HG03342 (cell line): Measurements from ENCODE around the gene C1QB.

Experiments used
- ATAC-seq: cut with Tn5 transposase; IDR thresholded peaks from one replicate; pipeline ENCODE4 v1.9.1; 2021; ENCODE audit warnings: mild to moderate bottlenecking, moderate library complexity; ENCODE audit not compliant: unreplicated experiment

Gene C1QB

GRCh38 chr1:22633697-22634463 is 19.2 kb upstream of the C1QB start:
- no peak for ATAC-seq

GRCh38 chr1:22635436-22635835 is 17.6 kb upstream of the C1QB start:
- no peak for ATAC-seq

- ATAC-seq: no peak
Observed at GRCh38 chr1:22636353-22636752, 16.7 kb upstream of the C1QB start, which contains the start of gene C1QA. TSS of gene C1QA (plus strand) at chr1:22636628. CDS start at chr1:22637617, 989 bp downstream.

- ATAC-seq: no peak
Observed at GRCh38 chr1:22636927-22637326, 16.1 kb upstream of the C1QB start.

- ATAC-seq: no peak
Observed at GRCh38 chr1:22637907-22638445, 15.1 kb upstream of the C1QB start.

GRCh38 chr1:22638476-22639234 is 14.4 kb upstream of the C1QB start:
- no peak for ATAC-seq

- ATAC-seq: no peak
Observed at GRCh38 chr1:22639286-22639685, 13.8 kb upstream of the C1QB start.

- ATAC-seq: no peak
Observed at GRCh38 chr1:22641247-22641646, 11.8 kb upstream of the C1QB start.

GRCh38 chr1:22641906-22642636 is 11.0 kb upstream of the C1QB start:
- no peak for ATAC-seq

GRCh38 chr1:22643381-22643780 is 9.7 kb upstream of the C1QB start, which contains the start of gene C1QC:
TSS of gene C1QC (plus strand) at chr1:22643633. CDS start at chr1:22644024, 391 bp downstream.
- ATAC-seq: no peak

GRCh38 chr1:22643928-22644327 is 9.1 kb upstream of the C1QB start:
- no peak for ATAC-seq

- ATAC-seq: no peak
Observed at GRCh38 chr1:22645931-22646330, 7.1 kb upstream of the C1QB start.

- ATAC-seq: no peak
Observed at GRCh38 chr1:22646384-22646783, 6.7 kb upstream of the C1QB start.

- no peak for ATAC-seq
Observed at GRCh38 chr1:22650089-22650693, 2.8 kb upstream of the C1QB start.

GRCh38 chr1:22651941-22652856 is 837 bp upstream of the C1QB start:
- ATAC-seq: no peak

- no peak for ATAC-seq
Observed at GRCh38 chr1:22654692-22655091, 1.7 kb downstream of the C1QB start.

- no peak for ATAC-seq
Observed at GRCh38 chr1:22658385-22659163, 5.5 kb downstream of the C1QB start.

GRCh38 chr1:22660716-22661241 is 7.7 kb downstream of the C1QB start:
- no peak for ATAC-seq

- ATAC-seq: no peak
Observed at GRCh38 chr1:22661880-22662279, 8.8 kb downstream of the C1QB start.
